ENCODE data around the gene NME7. TPM values are rescaled to one million over a fixed set of nuclear protein-coding genes. Genes with fewer than 3 reads are reported as not detected.

Gene NME7
- total and polyA plus RNA-seq, 2 experiments from 2014 or later: 39.1 to 48.5 TPM

GRCh38 chr1:169117599-169117998 is 250.0 kb downstream of the NME7 start (continued):
- no peak for TF ChIP-seq CTCF (conservative IDR thresholded peaks at IDR 0.05; ENCODE audit: low read depth in 2 of 2)

- H3K27ac Mint-ChIP-seq: no peak overlapping the region
- H3K4me1 Mint-ChIP-seq: peaks cover 24% of the 10 kb centered on the region
- Histone ChIP-seq H3F3A (replicated peaks; ENCODE audit: low read depth) (no peaks in the 10 kb centered on the region), H3K4me1 (ENCODE audit: insufficient read depth) (peaks cover 19% of the 10 kb centered on the region), H3K79me2 (replicated peaks; ENCODE audit: insufficient read depth) (peaks cover 78% of the 10 kb centered on the region), H3K36me3 (ENCODE audit: insufficient read depth) (peaks cover 14% of the 10 kb centered on the region), H3K27me3 (ENCODE audit: insufficient read depth) (no peaks in the 10 kb centered on the region), H3K27ac (ENCODE audit: low read depth) (no peak overlapping the region), H3K4me3 (no peak overlapping the region), H3K9me2 (ENCODE audit: insufficient read depth) (no peaks in the 10 kb centered on the region), H4K20me1 (replicated peaks; ENCODE audit: insufficient read depth) (peaks cover 6% of the 10 kb centered on the region), H3K4me2 (no peak overlapping the region), H2AFZ (no peak overlapping the region)
- DNase-seq (ENCODE audit: low spot score) (no peak), ATAC-seq (no peak)
- peaks cover 6% of the 10 kb centered on the region for H3K27me3 Mint-ChIP-seq (ENCODE audit: insufficient read depth, low read depth, poor library complexity)
- TF ChIP-seq JUNB (IDR thresholded peaks at IDR 0.05; ENCODE audit: unreplicated experiment): no peak
- TF ChIP-seq ZNF114 (CRISPR knock-in tag; IDR thresholded peaks at IDR 0.05): no peak
- TF ChIP-seq EZH2phosphoT487 (IDR thresholded peaks at IDR 0.05; ENCODE audit: unreplicated experiment): no peak
- TF ChIP-seq REST (IDR thresholded peaks at IDR 0.05; ENCODE audit: unreplicated experiment): no peak
- no peak for TF ChIP-seq STAT1 (IDR thresholded peaks at IDR 0.05; ENCODE audit: unreplicated experiment)
- no peak for TF ChIP-seq CTCF (conservative IDR thresholded peaks at IDR 0.05; ENCODE audit: low read depth in 2 of 2)
- no peak for TF ChIP-seq ZNF331 (CRISPR knock-in tag; IDR thresholded peaks at IDR 0.05; ENCODE audit: low read depth)
- no peak for TF ChIP-seq POLR2AphosphoS5 (IDR thresholded peaks at IDR 0.05; ENCODE audit: low read depth)
- no peak for TF ChIP-seq NANOG (IDR thresholded peaks at IDR 0.05; ENCODE audit: borderline replicate concordance)
- no peak for TF ChIP-seq ETS1 (IDR thresholded peaks at IDR 0.05)
- TF ChIP-seq CREB1 (CRISPR knock-in tag; IDR thresholded peaks at IDR 0.05; ENCODE audit: low read depth): no peak
- H3K4me3 Mint-ChIP-seq: no peak overlapping the region
- no peaks in the 10 kb centered on the region for H3K9me3 Mint-ChIP-seq
- peaks cover 51% of the 10 kb centered on the region for H3K36me3 Mint-ChIP-seq (ENCODE audit: low read depth)
These were observed 250.6 kb downstream of the NME7 start for GRCh38 chr1:169117014-169117413.
